Endothelial cell (in vitro differentiated cells): ENCODE measurements around the gene SYT12. TPM values are rescaled to one million over a fixed set of nuclear protein-coding genes. Genes with fewer than 3 reads are reported as not detected.

Experiments
- DNase-seq: peaks from one replicate; pipeline ENCODE4 v3.0.0; 2021; ENCODE audit warnings: low spot score
- H3K27ac Mint-ChIP-seq: one replicate; pipeline ENCODE4 v1.8.0; 2021; ENCODE audit warnings: mixed read lengths, inconsistent platforms; ENCODE audit not compliant: unreplicated experiment
- H3K27me3 Mint-ChIP-seq: one replicate; pipeline ENCODE4 v1.8.0; 2021; ENCODE audit warnings: mild to moderate bottlenecking, moderate library complexity, mixed read lengths, inconsistent platforms; ENCODE audit not compliant: unreplicated experiment
- H3K36me3 Mint-ChIP-seq: one replicate; pipeline ENCODE4 v1.8.0; 2021; ENCODE audit warnings: mild to moderate bottlenecking, low read depth, mixed read lengths, inconsistent platforms; ENCODE audit not compliant: unreplicated experiment
- H3K4me1 Mint-ChIP-seq: one replicate; pipeline ENCODE4 v1.8.0; 2021; ENCODE audit warnings: mild to moderate bottlenecking, mixed read lengths, inconsistent platforms; ENCODE audit not compliant: unreplicated experiment
- H3K4me3 Mint-ChIP-seq: one replicate; pipeline ENCODE4 v1.8.0; 2021; ENCODE audit warnings: mild to moderate bottlenecking, mixed read lengths, inconsistent platforms; ENCODE audit not compliant: unreplicated experiment
- H3K9me3 Mint-ChIP-seq: one replicate; pipeline ENCODE4 v1.8.0; 2021; ENCODE audit warnings: mixed read lengths, inconsistent platforms; ENCODE audit not compliant: unreplicated experiment
- CTCF ChIP-seq: fragments of 200-600 bp; sonication (generic); IDR thresholded peaks from one replicate; pipeline ENCODE4 v1.5.0; 2021; ENCODE audit warnings: antibody characterized with exemption; ENCODE audit not compliant: unreplicated experiment
- total RNA-seq: library from RNA; stranded (reverse); fragmentation: NEBNext Ultra II Directional; extraction: Animal tissue kit (Norgen Biotek cat#: 25700); gene quantifications from one replicate; pipeline ENCODE4 v1.2.1, GENCODE V29; 2021; ENCODE audit not compliant: unreplicated experiment

The SYT12 gene
- total RNA-seq, 1 donor from 2014 or later = 0.82 TPM

GRCh38 chr11:67051945-67052488, 29.1 kb downstream of the SYT12 start:
- DNase-seq = no peak
- peaks cover 6% of the 10 kb centered on the region for H3K27me3 Mint-ChIP-seq
- H3K4me3 Mint-ChIP-seq = no peak overlapping the region
- H3K9me3 Mint-ChIP-seq = no peaks in the 10 kb centered on the region
- TF ChIP-seq CTCF = no peak
- H3K36me3 Mint-ChIP-seq = no peaks in the 10 kb centered on the region
- peaks cover 9% of the 10 kb centered on the region for H3K4me1 Mint-ChIP-seq
- no peak overlapping the region for H3K27ac Mint-ChIP-seq

- Mint-ChIP-seq H3K4me1 (peaks cover 9% of the 10 kb centered on the region), H3K27me3 (peaks cover 6% of the 10 kb centered on the region), H3K4me3 (no peak overlapping the region), H3K36me3 (no peaks in the 10 kb centered on the region), H3K9me3 (no peaks in the 10 kb centered on the region), H3K27ac (no peak overlapping the region)
- no peak for DNase-seq
- TF ChIP-seq CTCF = no peak
Observed at GRCh38 chr11:67052891-67053290, 30.0 kb downstream of the SYT12 start.

- peak; percentile 52 for TF ChIP-seq CTCF
- no peak overlapping the region for H3K27ac Mint-ChIP-seq
- peaks cover 6% of the 10 kb centered on the region for H3K27me3 Mint-ChIP-seq
- peak; percentile 63 for DNase-seq
- H3K9me3 Mint-ChIP-seq = no peaks in the 10 kb centered on the region
- peaks cover 7% of the 10 kb centered on the region for H3K4me1 Mint-ChIP-seq
- no peak overlapping the region for H3K4me3 Mint-ChIP-seq
- H3K36me3 Mint-ChIP-seq = no peaks in the 10 kb centered on the region
Observed at GRCh38 chr11:67053896-67054329, 31.0 kb downstream of the SYT12 start.

GRCh38 chr11:67054346-67054835, 31.5 kb downstream of the SYT12 start:
- no peak overlapping the region for H3K4me3 Mint-ChIP-seq
- H3K9me3 Mint-ChIP-seq = no peaks in the 10 kb centered on the region
- peak overlapping the region; percentile 57 for H3K27ac Mint-ChIP-seq
- no peak for DNase-seq
- H3K27me3 Mint-ChIP-seq = peaks cover 6% of the 10 kb centered on the region
- peaks cover 2% of the 10 kb centered on the region for H3K4me1 Mint-ChIP-seq
- no peaks in the 10 kb centered on the region for H3K36me3 Mint-ChIP-seq
- TF ChIP-seq CTCF = no peak

- H3K27ac Mint-ChIP-seq = peak overlapping the region; percentile 57
- H3K9me3 Mint-ChIP-seq = no peaks in the 10 kb centered on the region
- H3K36me3 Mint-ChIP-seq = no peaks in the 10 kb centered on the region
- no peak for DNase-seq
- peaks cover 2% of the 10 kb centered on the region for H3K4me1 Mint-ChIP-seq
- H3K4me3 Mint-ChIP-seq = no peak overlapping the region
- no peak for TF ChIP-seq CTCF
- peaks cover 1% of the 10 kb centered on the region for H3K27me3 Mint-ChIP-seq
Observed at GRCh38 chr11:67054836-67055523, 32.0 kb downstream of the SYT12 start.
